Endothelial cell of umbilical vein (primary cell): ENCODE results near the gene FAM171A2. TPM values are rescaled to one million over a fixed set of nuclear protein-coding genes. Genes with fewer than 3 reads are reported as not detected.

ENCODE experiments used
- BruUV-seq: library from RNA; stranded (reverse); fragments of 400-500 nt; replicated peaks from 2 replicates; lab custom pipeline; 2021; lab: Mats Ljungman, UMichigan
- CTCF ChIA-PET: fragments of 300-600, 350-600 bp; sonication (Branson Sonifier 250); formaldehyde crosslinking; loops from one replicate; lab custom pipeline; 2021; ENCODE audit warnings: antibody characterized with exemption, inconsistent platforms; lab: Charles Lee
- POLR2A ChIA-PET: fragments of 300-600, 350-600 bp; sonication (Branson Sonifier 250); formaldehyde crosslinking; loops from one replicate; lab custom pipeline; 2021; ENCODE audit warnings: antibody characterized with exemption, inconsistent platforms; lab: Charles Lee
- DNase-seq: peaks from one replicate; pipeline ENCODE4 v3.0.0-alpha.2; 2011; ENCODE audit warnings: low read depth, low spot score
- FAIRE-seq: peaks from 2 replicates; lab custom pipeline; 2011; peaks lifted over from hg19 to GRCh38; lab: Jason Lieb, UNC
- H2AFZ ChIP-seq: 2 replicates; pipeline ENCODE4 v1.6.0; 2012; ENCODE audit warnings: low read depth, low read length, control low read depth, inconsistent platforms
- H3K27ac ChIP-seq: 2 replicates; pipeline ENCODE4 v1.5.1; 2011; ENCODE audit warnings: low read depth, mild to moderate bottlenecking, control low read depth, low read length, moderate library complexity; ENCODE audit not compliant: insufficient read depth
- H3K27me3 ChIP-seq, 2 experiments: 2 replicates each; pipeline versions ENCODE4 v1.6.0 to v1.6.1; 2011; ENCODE audit warnings: low read length in 2 of 2, mixed read lengths in 1 of 2; ENCODE audit not compliant: control insufficient read depth in 2 of 2, insufficient read depth in 2 of 2
- H3K36me3 ChIP-seq, 2 experiments: 2 replicates in 1 of 2; 3 replicates in 1 of 2; pipeline ENCODE4 v1.5.1; 2011; ENCODE audit warnings: low read length in 2 of 2, mild to moderate bottlenecking in 1 of 2, moderate library complexity in 1 of 2; ENCODE audit not compliant: control insufficient read depth in 2 of 2, insufficient read depth in 2 of 2; ENCODE audit errors: extremely low read depth in 1 of 2
- H3K4me1 ChIP-seq: 3 replicates; pipeline ENCODE4 v1.5.1; 2011; ENCODE audit warnings: mild to moderate bottlenecking, low read length; ENCODE audit not compliant: control insufficient read depth, insufficient read depth; ENCODE audit errors: extremely low read depth
- H3K4me2 ChIP-seq: 2 replicates; pipeline ENCODE4 v1.6.1; 2011; ENCODE audit warnings: low read length, control low read depth, mixed read lengths; ENCODE audit not compliant: insufficient read depth
- H3K4me3 ChIP-seq, 3 experiments: fragments of 200-600 bp in 1 of 3; sonication (generic), shearing (Covaris generic) in 1 of 3; replicated peaks in 1 of 3; 2 replicates each; pipeline ENCODE4 v1.5.1; 2011 to 2016; ENCODE audit warnings: control low read depth in 3 of 3, low read length in 3 of 3, mild to moderate bottlenecking in 2 of 3, inconsistent platforms in 1 of 3, low read depth in 1 of 3, moderate library complexity in 1 of 3; ENCODE audit not compliant: insufficient read depth in 1 of 3
- H3K79me2 ChIP-seq: 2 replicates; pipeline ENCODE4 v1.6.0; 2012; ENCODE audit warnings: low read length, inconsistent platforms; ENCODE audit not compliant: control insufficient read depth, insufficient read depth
- H3K9ac ChIP-seq: replicated peaks from 2 replicates; pipeline ENCODE3; 2011; ENCODE audit warnings: low read length, control low read depth; ENCODE audit not compliant: insufficient read depth; ENCODE audit errors: extremely low read depth
- H3K9me1 ChIP-seq: replicated peaks from 3 replicates; pipeline ENCODE4 v1.6.0; 2011; ENCODE audit warnings: mild to moderate bottlenecking, low read length; ENCODE audit not compliant: control insufficient read depth, insufficient read depth; ENCODE audit errors: extremely low read depth
- H3K9me3 ChIP-seq: replicated peaks from 2 replicates; pipeline ENCODE4 v1.5.1; 2012; ENCODE audit warnings: low read length, inconsistent platforms; ENCODE audit not compliant: control insufficient read depth, insufficient read depth
- H4K20me1 ChIP-seq: replicated peaks from 2 replicates; pipeline ENCODE3; 2011; ENCODE audit warnings: mild to moderate bottlenecking, low read length; ENCODE audit not compliant: control insufficient read depth, insufficient read depth; ENCODE audit errors: extremely low read depth
- CTCF ChIP-seq, 2 donors: IDR thresholded peaks; 1 replicate in 1 of 2; 2 replicates in 1 of 2; pipeline ENCODE4 v1.5.1; 2011; ENCODE audit warnings: low read length in 2 of 2, mild to moderate bottlenecking in 2 of 2, moderate library complexity in 2 of 2, control low read depth in 1 of 2, inconsistent platforms in 1 of 2, low read depth in 1 of 2; ENCODE audit not compliant: insufficient read depth in 1 of 2; ENCODE audit errors: extremely low read depth in 1 of 2
- EZH2 ChIP-seq: IDR thresholded peaks from 2 replicates; pipeline ENCODE4 v1.6.1; 2012; ENCODE audit warnings: borderline replicate concordance, low read depth, mild to moderate bottlenecking, moderate library complexity, low read length, inconsistent platforms; ENCODE audit not compliant: severe bottlenecking
- FOS ChIP-seq: IDR thresholded peaks from 2 replicates; pipeline ENCODE4 v1.6.1; 2011; ENCODE audit warnings: mild to moderate bottlenecking, low read length, moderate library complexity, borderline replicate concordance; ENCODE audit not compliant: insufficient read depth
- GATA2 ChIP-seq: IDR thresholded peaks from 2 replicates; pipeline ENCODE4 v1.7.0; 2011; ENCODE audit warnings: low read depth, mild to moderate bottlenecking, moderate library complexity, mixed read lengths, low read length; ENCODE audit not compliant: insufficient read length, insufficient read depth
- JUN ChIP-seq: IDR thresholded peaks from 2 replicates; pipeline ENCODE4 v1.6.1; 2011; ENCODE audit warnings: borderline replicate concordance, low read depth; ENCODE audit not compliant: insufficient read length, insufficient read depth
- MAX ChIP-seq: IDR thresholded peaks from 2 replicates; pipeline ENCODE4 v1.6.1; 2011; ENCODE audit not compliant: insufficient read depth, insufficient read length
- MYC ChIP-seq: IDR thresholded peaks from one replicate; pipeline ENCODE4 v1.6.1; 2011; ENCODE audit warnings: mild to moderate bottlenecking, low read depth, low read length
- POLR2A ChIP-seq: IDR thresholded peaks from 2 replicates; pipeline ENCODE4 v1.6.1; 2012; ENCODE audit warnings: low read depth, mild to moderate bottlenecking, control low read depth, low read length
- POLR2AphosphoS5 ChIP-seq: IDR thresholded peaks from 2 replicates; pipeline ENCODE4 v1.6.1; 2012; ENCODE audit warnings: low read depth, mild to moderate bottlenecking, control low read depth, low read length, moderate library complexity; ENCODE audit not compliant: insufficient read depth
- dilution Hi-C: fragments of 300-500 bp; cut with MboI; formaldehyde crosslinking; loops from one replicate; pipeline ENCODE4 v1.15.0; 2019; ENCODE audit warnings: low sequenced_read_pairs; ENCODE audit not compliant: extremely low pct_ligation_motif_present
- intact Hi-C: fragments of 100-400 bp; cut with micrococcal nuclease; formaldehyde crosslinking; loops from one replicate; pipeline ENCODE4 v1.10.0; 2022
- polyA plus RNA-seq, 4 experiments: library from polyadenylated mRNA; depleted of rRNA in 3 of 4; stranded (reverse) in 3 of 4; unstranded in 1 of 4; fragments of >200 nt; gene quantifications; 2 replicates each; pipeline versions ENCODE4 v1.2.1 to v1.2.3, GENCODE V29; 2011 to 2012; ENCODE audit warnings: missing spikeins in 1 of 4
- total RNA-seq: library from RNA; stranded (reverse); gene quantifications from 2 replicates; pipeline ENCODE4 v1.2.3, GENCODE V29; 2021

The FAM171A2 gene
- total and polyA plus RNA-seq, 2 donors (not counting 3 experiments of a cell fraction or from before 2014, with no cell fraction given) = 11.3 to 13.4 TPM

- no peaks in the 10 kb centered on the region for H3K27me3 ChIP-seq
- no peaks in the 10 kb centered on the region for H4K20me1 ChIP-seq
- no TSS peak for BruUV-seq
- TF ChIP-seq POLR2A (no peak), MAX (no peak), MYC (no peak), CTCF (IDR thresholded peaks at IDR 0.05; ENCODE audit: extremely low read depth in 1 of 2, insufficient read depth in 1 of 2, low read depth in 1 of 2, low read length in 2 of 2) (no peak), FOS (no peak), GATA2 (no peak), JUN (no peak), POLR2AphosphoS5 (no peak), EZH2 (no peak)
- H3K79me2 ChIP-seq = no peaks in the 10 kb centered on the region
- no peak overlapping the region for H3K4me2 ChIP-seq
- FAIRE-seq (no peak), DNase-seq (no peak)
- ChIA-PET CTCF (interaction anchor here (0.6 to 9.2 kb wide), 4 partner anchors 14 to 124 kb away, joined by 3 to 86 read pairs (median 4); no protein-coding TSS in a partner anchor), POLR2A (no interaction called here)
- H3K9me3 ChIP-seq = no peaks in the 10 kb centered on the region
- H3K9me1 ChIP-seq = no peaks in the 10 kb centered on the region
- no peak overlapping the region for H3K4me3 ChIP-seq
- H3K4me1 ChIP-seq = no peaks in the 10 kb centered on the region
- no peak overlapping the region for H3K27ac ChIP-seq
- no peak overlapping the region for H3K9ac ChIP-seq
- H2AFZ ChIP-seq = no peak overlapping the region
- H3K36me3 ChIP-seq = peaks cover 8 to 28% of the 10 kb centered on the region in 2 experiments
- intact Hi-C loops (no loop called here), dilution Hi-C loops (no loop called here)
Measured at GRCh38 chr17:44398692-44399691, 35.3 kb upstream of the FAM171A2 start.
